Glomerular endothelial cell (primary cell): ENCODE data around the gene SLC24A3. TPM values are rescaled to one million over a fixed set of nuclear protein-coding genes. Genes with fewer than 3 reads are reported as not detected.

ENCODE experiments used
- DNase-seq: peaks from one replicate; pipeline ENCODE4 v3.0.0-alpha.2; 2011; ENCODE audit warnings: low read depth, low spot score; ENCODE audit errors: extremely low read depth
- total RNA-seq: library from RNA; depleted of rRNA; stranded (reverse); fragments of >200 nt; gene quantifications from 2 replicates; pipeline ENCODE4 v1.2.3, GENCODE V29; 2015

Gene SLC24A3
- 0.18 TPM in 1 of 2 replicates, not detected in the other for total RNA-seq

GRCh38 chr20:19212469-19212815 is at the start of gene SLC24A3:
Gene SLC24A3 (plus strand): TSS chr20:19212642.
- DNase-seq, result no peak

- DNase-seq, result no peak
Observed at GRCh38 chr20:19170148-19170547, 42.3 kb upstream of the SLC24A3 start.

GRCh38 chr20:19172637-19173036 is 39.8 kb upstream of the SLC24A3 start:
- DNase-seq, result no peak

GRCh38 chr20:19176470-19177052 is 35.9 kb upstream of the SLC24A3 start:
- no peak for DNase-seq

- DNase-seq, result no peak
Observed at GRCh38 chr20:19181552-19181951, 30.9 kb upstream of the SLC24A3 start.

- DNase-seq, result no peak
Observed at GRCh38 chr20:19185083-19185482, 27.4 kb upstream of the SLC24A3 start.

GRCh38 chr20:19193349-19193748 is 19.1 kb upstream of the SLC24A3 start:
- DNase-seq, result no peak

GRCh38 chr20:19205981-19206396 is 6.5 kb upstream of the SLC24A3 start:
- no peak for DNase-seq

GRCh38 chr20:19207541-19207940 is 4.9 kb upstream of the SLC24A3 start:
- no peak for DNase-seq

GRCh38 chr20:19210391-19211155 is 1.9 kb upstream of the SLC24A3 start:
- DNase-seq, result no peak

GRCh38 chr20:19211252-19211651 is 1.2 kb upstream of the SLC24A3 start:
- no peak for DNase-seq

- no peak for DNase-seq
Observed at GRCh38 chr20:19211661-19212468, 577 bp upstream of the SLC24A3 start.

- no peak for DNase-seq
Observed at GRCh38 chr20:19212821-19213502, 520 bp downstream of the SLC24A3 start.

GRCh38 chr20:19213946-19214490 is 1.6 kb downstream of the SLC24A3 start:
- DNase-seq, result no peak

- no peak for DNase-seq
Observed at GRCh38 chr20:19218411-19218810, 6.0 kb downstream of the SLC24A3 start.

- DNase-seq, result no peak
Observed at GRCh38 chr20:19222520-19223040, 10.1 kb downstream of the SLC24A3 start.

- DNase-seq, result no peak
Observed at GRCh38 chr20:19223640-19224039, 11.2 kb downstream of the SLC24A3 start.

- DNase-seq, result no peak
Observed at GRCh38 chr20:19231359-19232035, 19.1 kb downstream of the SLC24A3 start.

- no peak for DNase-seq
Observed at GRCh38 chr20:19232997-19233794, 20.8 kb downstream of the SLC24A3 start.
